ENCODE results near the gene POLR2C. TPM values are rescaled to one million over a fixed set of nuclear protein-coding genes. Genes with fewer than 3 reads are reported as not detected.
A peak's percentile ranks its signal among the peaks of the same experiment; 100 is the strongest.

Gene POLR2C
- polyA plus RNA-seq, 1 donor = 44.2 TPM

DNA sequence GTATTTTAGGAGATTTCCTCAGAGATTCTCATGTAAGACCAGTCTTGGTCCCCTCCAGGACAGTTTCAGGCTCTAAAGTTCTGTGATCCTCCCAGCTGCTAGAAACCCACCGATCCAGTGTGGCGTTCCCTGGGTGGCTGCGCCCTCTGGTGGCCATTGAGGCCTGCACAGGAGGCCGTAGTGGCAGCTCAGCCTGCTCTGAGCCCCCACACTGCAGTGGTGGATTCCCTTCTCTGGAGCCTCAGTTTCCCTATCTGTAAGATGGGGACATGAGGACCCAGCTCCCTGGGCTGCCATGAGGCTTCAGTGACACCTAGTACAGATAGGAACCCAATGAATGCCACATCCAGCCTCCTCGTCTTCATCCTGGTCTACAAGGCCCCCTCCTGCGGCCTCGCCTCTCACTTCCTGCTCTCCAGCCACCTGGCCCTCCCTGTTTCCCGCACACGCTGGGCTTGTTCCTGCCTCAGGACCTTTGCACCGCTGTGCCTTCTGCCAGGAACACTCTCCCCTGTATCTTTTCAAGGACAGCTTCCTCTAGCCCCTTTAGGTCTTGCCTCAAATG, 57.4 kb downstream of the POLR2C start:
- DNase-seq (ENCODE audit: low read depth) = peak; percentile 43

Other genes starting within 250 kb of the POLR2C start
- gene ARL2BP, start 217.4 kb upstream of the POLR2C start, polyA plus RNA-seq (ENCODE audit: insufficient read length) = 41.7 TPM
- gene PLLP, start 178.0 kb upstream of the POLR2C start, polyA plus RNA-seq (ENCODE audit: insufficient read length) = 1.1 TPM
- 0.24 TPM for gene CCL22, start 103.9 kb upstream of the POLR2C start, polyA plus RNA-seq (ENCODE audit: insufficient read length)
- gene CX3CL1, start 90.2 kb upstream of the POLR2C start, polyA plus RNA-seq (ENCODE audit: insufficient read length) = 5.6 TPM
- gene CCL17, start 57.9 kb upstream of the POLR2C start, polyA plus RNA-seq (ENCODE audit: insufficient read length) = not detected
- gene CIAPIN1, start 15.3 kb upstream of the POLR2C start, polyA plus RNA-seq (ENCODE audit: insufficient read length) = 65.4 TPM
- gene COQ9, start 15.2 kb upstream of the POLR2C start, polyA plus RNA-seq (ENCODE audit: insufficient read length) = 76.5 TPM
- 8.4 TPM for gene DOK4, start 23.8 kb downstream of the POLR2C start, polyA plus RNA-seq (ENCODE audit: insufficient read length)
- 12.2 TPM for gene CCDC102A, start 73.9 kb downstream of the POLR2C start, polyA plus RNA-seq (ENCODE audit: insufficient read length)
- 1.7 TPM for gene ADGRG5, start 80.0 kb downstream of the POLR2C start, polyA plus RNA-seq (ENCODE audit: insufficient read length)
- 5.8 TPM for gene ADGRG1, start 166.0 kb downstream of the POLR2C start, polyA plus RNA-seq (ENCODE audit: insufficient read length)
- 0.29 TPM for gene ADGRG3, start 205.6 kb downstream of the POLR2C start, polyA plus RNA-seq (ENCODE audit: insufficient read length)
- gene DRC7, start 232.1 kb downstream of the POLR2C start, polyA plus RNA-seq (ENCODE audit: insufficient read length) = 0.28 TPM